Measurements from ENCODE around the gene STK26.
"Not testable (repeated sequence)": the region's sequence is repeated elsewhere in the genome, so short reads cannot be mapped to it uniquely, and the experiment has no call there.

STK26 gene

GRCh38 chrX:132022967-132023895 lies at the start of gene STK26:
STK26 (plus strand) TSS chrX:132023302; CDS start chrX:132023618, 316 bp downstream.
- H3K27me3 Mint-ChIP-seq = peaks cover 0 to 3% of the 10 kb centered on the region in 2 donors
- ATAC-seq (replicated peaks) (peak; percentile 79 to 82), DNase-seq (peak; percentile 74)
- H3K4me3 Mint-ChIP-seq = peak within 1 kb of the TSS; percentile 89 to 95
- peaks cover 4 to 6% of the 10 kb centered on the region in 2 donors for H3K36me3 Mint-ChIP-seq
- peak within 1 kb of the TSS; percentile 96 for H3K27ac Mint-ChIP-seq
- H3K9me3 Mint-ChIP-seq = no peaks in the 10 kb centered on the region
- peaks cover 6 to 24% of the 10 kb centered on the region in 2 donors for H3K4me1 Mint-ChIP-seq

DNA sequence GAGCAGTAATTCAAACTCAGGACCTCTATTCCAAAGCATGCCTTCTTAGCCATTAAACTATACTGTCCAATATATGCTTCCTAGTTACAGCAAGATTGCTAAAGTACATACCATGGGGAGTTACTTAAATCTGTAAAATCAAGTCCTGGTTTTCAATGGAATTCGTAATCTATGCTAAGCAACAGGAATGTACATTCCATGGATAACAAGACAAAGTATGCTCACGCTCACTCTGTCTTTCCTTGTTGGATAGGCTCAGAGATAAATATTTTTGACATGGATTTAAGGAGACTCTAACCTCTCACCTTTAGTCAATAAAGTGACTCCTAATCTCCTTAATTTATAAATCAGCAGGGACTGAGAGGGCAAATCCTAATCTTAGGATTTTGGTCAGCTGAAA lies 47.3 kb upstream of the STK26 start:
- peaks cover 0 to 5% of the 10 kb centered on the region in 2 donors for H3K27me3 Mint-ChIP-seq
- H3K9me3 Mint-ChIP-seq = no peaks in the 10 kb centered on the region
- H3K4me3 Mint-ChIP-seq = no peak overlapping the region
- ATAC-seq (replicated peaks) = no peak
- no peak for DNase-seq
- H3K36me3 Mint-ChIP-seq = no peaks in the 10 kb centered on the region
- H3K4me1 Mint-ChIP-seq = peaks cover 2 to 7% of the 10 kb centered on the region in 2 donors
- H3K27ac Mint-ChIP-seq = no peak overlapping the region

GRCh38 chrX:131977619-131978018 lies 45.5 kb upstream of the STK26 start:
- no peak for ATAC-seq (replicated peaks)
- Mint-ChIP-seq H3K4me1 (peaks cover 8 to 18% of the 10 kb centered on the region in 2 donors), H3K4me3 (no peak overlapping the region), H3K9me3 (no peaks in the 10 kb centered on the region), H3K36me3 (no peaks in the 10 kb centered on the region), H3K27me3 (peaks cover 0 to 17% of the 10 kb centered on the region in 2 donors), H3K27ac (no peak overlapping the region)
- no peak for DNase-seq

DNA sequence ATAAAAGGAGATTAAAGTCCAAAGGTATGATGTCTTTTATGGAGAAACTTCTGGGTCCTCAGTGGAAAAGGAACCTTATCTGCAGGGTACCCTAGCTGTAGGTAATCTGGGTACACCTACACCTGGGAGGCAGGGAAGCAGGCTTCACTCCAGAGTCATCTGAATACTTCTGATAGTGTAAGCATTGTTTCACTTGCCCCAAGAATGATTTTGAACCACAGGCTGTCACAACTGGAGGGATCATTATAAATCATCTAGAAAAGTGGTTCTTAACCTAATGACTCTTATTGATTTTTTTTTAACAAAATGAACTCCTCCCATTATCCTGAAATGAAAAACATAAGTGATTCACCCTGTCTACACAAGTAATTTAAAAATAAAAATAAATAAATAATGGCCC lies 44.0 kb upstream of the STK26 start:
- ATAC-seq (replicated peaks) (no peak), DNase-seq (no peak)
- Mint-ChIP-seq H3K36me3 (no peaks in the 10 kb centered on the region), H3K9me3 (no peaks in the 10 kb centered on the region), H3K27ac (no peak overlapping the region), H3K4me1 (peaks cover 8 to 22% of the 10 kb centered on the region in 2 donors), H3K4me3 (no peak overlapping the region), H3K27me3 (peaks cover 0 to 21% of the 10 kb centered on the region in 2 donors)

DNA sequence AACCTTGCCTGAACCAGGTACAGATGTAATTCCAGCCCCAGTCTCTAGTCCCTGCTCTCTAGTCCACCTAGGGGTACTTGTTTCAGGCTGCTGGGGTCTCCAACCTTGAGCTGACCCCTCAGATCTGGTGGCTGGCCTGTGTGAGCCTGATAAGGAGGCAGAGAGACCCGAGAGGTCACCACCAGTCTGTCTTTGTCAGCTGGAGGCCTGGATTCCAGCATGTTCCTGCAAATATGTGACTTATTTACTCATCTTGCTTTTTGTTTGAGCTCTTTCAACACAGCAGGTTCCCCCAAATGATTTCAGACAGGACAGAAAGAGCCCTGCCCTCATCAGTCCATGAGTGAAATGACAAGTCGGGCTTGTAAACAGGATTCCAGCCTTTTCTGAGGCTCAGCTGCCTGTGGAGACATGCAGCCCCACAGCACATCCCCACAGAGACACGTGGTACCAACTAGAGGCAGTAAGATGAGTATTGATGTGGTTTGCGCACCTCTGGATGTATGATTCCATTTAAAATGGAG lies 37.5 kb upstream of the STK26 start:
- Mint-ChIP-seq H3K27ac (peak overlapping the region; percentile 90), H3K9me3 (peaks cover 0 to 2% of the 10 kb centered on the region in 2 donors), H3K4me1 (peaks cover 28 to 43% of the 10 kb centered on the region in 2 donors), H3K27me3 (peaks cover 0 to 17% of the 10 kb centered on the region in 2 donors), H3K4me3 (no peak overlapping the region), H3K36me3 (peaks cover 0 to 2% of the 10 kb centered on the region in 2 donors)
- no peak for DNase-seq
- ATAC-seq (replicated peaks) = no peak

DNA sequence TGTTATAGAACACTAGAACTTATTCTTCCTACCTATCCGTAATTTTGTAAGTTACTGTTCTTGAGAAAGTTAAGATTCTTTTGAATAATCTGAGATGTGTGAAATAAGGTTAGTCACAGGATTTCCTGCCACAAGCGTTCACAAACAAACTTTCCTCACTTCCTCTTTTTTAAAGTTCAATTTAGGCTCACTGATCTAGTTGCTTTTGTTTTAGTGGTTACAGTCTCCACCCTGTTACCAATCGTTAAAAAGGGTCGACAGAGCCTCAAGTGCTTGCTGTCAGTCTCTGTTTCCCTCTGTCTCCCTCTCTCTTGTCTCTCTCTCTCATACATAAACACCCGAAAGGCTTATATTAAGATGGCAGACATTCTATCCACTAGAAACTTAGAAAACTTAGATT lies 35.9 kb upstream of the STK26 start:
- H3K36me3 Mint-ChIP-seq = peaks cover 0 to 2% of the 10 kb centered on the region in 2 donors

GRCh38 chrX:131988236-131988635 lies 34.9 kb upstream of the STK26 start:
- ATAC-seq (replicated peaks) (no peak), DNase-seq (no peak)
- H3K27ac Mint-ChIP-seq = no peak overlapping the region
- no peak overlapping the region for H3K4me3 Mint-ChIP-seq
- peaks cover 0 to 5% of the 10 kb centered on the region in 2 donors for H3K9me3 Mint-ChIP-seq
- peaks cover 0 to 24% of the 10 kb centered on the region in 2 donors for H3K27me3 Mint-ChIP-seq
- peaks cover 0 to 2% of the 10 kb centered on the region in 2 donors for H3K36me3 Mint-ChIP-seq
- peaks cover 22 to 28% of the 10 kb centered on the region in 2 donors for H3K4me1 Mint-ChIP-seq

More for the DNA sequence above, 35.9 kb upstream of the STK26 start:
- H3K9me3 Mint-ChIP-seq = peaks cover 0 to 5% of the 10 kb centered on the region in 2 donors
- peak overlapping the region; percentile 34 to 53 for H3K4me3 Mint-ChIP-seq
- H3K27ac Mint-ChIP-seq = peak overlapping the region; percentile 37
- peaks cover 0 to 19% of the 10 kb centered on the region in 2 donors for H3K27me3 Mint-ChIP-seq
- peaks cover 24 to 36% of the 10 kb centered on the region in 2 donors for H3K4me1 Mint-ChIP-seq
- ATAC-seq (replicated peaks) (peak; percentile 98), DNase-seq (peak; percentile 9)

- Mint-ChIP-seq H3K4me3 (no peak overlapping the region), H3K27me3 (peaks cover 0 to 8% of the 10 kb centered on the region in 2 donors), H3K27ac (no peak overlapping the region), H3K9me3 (no peaks in the 10 kb centered on the region), H3K36me3 (no peaks in the 10 kb centered on the region), H3K4me1 (peaks cover 0 to 9% of the 10 kb centered on the region in 2 donors)
- DNase-seq (no peak), ATAC-seq (replicated peaks) (no peak)
These were observed 22.0 kb upstream of the STK26 start for GRCh38 chrX:132001127-132001526.

DNA sequence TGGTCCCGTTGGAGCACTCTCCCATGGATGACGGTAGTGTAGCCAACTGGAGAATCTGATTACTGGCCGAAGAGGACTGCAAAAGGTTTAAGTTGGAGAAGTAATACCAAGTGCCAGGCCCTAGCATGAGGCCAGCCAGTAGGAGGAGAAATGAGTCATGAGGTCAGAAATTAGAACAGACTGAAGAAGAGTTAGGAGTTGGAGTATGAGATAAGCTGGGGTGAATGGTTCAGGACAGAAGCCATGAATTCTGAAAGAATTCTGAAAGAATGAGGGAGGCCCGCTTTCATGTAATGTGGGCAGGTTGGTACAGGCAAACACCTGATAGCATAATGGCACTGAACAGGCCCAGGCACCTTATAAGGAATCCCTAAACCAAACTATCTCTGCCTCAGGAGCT lies 18.4 kb upstream of the STK26 start:
- H3K4me1 Mint-ChIP-seq = peaks cover 3 to 23% of the 10 kb centered on the region in 2 donors
- no peaks in the 10 kb centered on the region for H3K36me3 Mint-ChIP-seq
- no peak for DNase-seq
- H3K27ac Mint-ChIP-seq = no peak overlapping the region
- no peak overlapping the region for H3K4me3 Mint-ChIP-seq
- no peaks in the 10 kb centered on the region for H3K9me3 Mint-ChIP-seq
- ATAC-seq (replicated peaks) = no peak
- peaks cover 0 to 22% of the 10 kb centered on the region in 2 donors for H3K27me3 Mint-ChIP-seq

- Mint-ChIP-seq H3K4me1 (peaks cover 4 to 22% of the 10 kb centered on the region in 2 donors), H3K36me3 (no peaks in the 10 kb centered on the region), H3K4me3 (no peak overlapping the region), H3K27me3 (peaks cover 0 to 18% of the 10 kb centered on the region in 2 donors), H3K9me3 (no peaks in the 10 kb centered on the region), H3K27ac (no peak overlapping the region)
- ATAC-seq (replicated peaks) (no peak), DNase-seq (no peak)
These were observed 13.8 kb upstream of the STK26 start for GRCh38 chrX:132009350-132009749.

DNA sequence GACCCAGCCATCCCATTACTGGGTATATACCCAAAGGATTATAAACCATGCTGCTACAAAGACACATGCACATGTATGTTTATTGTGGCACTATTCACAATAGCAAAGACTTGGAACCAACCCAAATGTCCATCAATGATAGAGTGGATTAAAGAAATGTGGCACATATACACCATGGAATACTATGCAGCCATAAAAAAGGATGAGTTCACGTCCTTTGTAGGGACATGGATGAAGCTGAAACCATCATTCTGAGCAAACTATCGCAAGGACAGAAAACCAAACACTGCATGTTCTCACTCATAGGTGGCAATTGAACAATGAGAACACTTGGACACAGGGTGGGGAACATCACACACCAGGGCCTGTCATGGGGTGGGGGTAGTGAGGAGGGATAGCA lies 12.9 kb upstream of the STK26 start:
- ATAC-seq (replicated peaks); H3K4me3 Mint-ChIP-seq; H3K36me3 Mint-ChIP-seq; DNase-seq; H3K27ac Mint-ChIP-seq; H3K9me3 Mint-ChIP-seq: not testable (repeated sequence)
- peaks cover 0 to 18% of the 10 kb centered on the region in 2 donors for H3K27me3 Mint-ChIP-seq
- peaks cover 4 to 22% of the 10 kb centered on the region in 2 donors for H3K4me1 Mint-ChIP-seq

DNA sequence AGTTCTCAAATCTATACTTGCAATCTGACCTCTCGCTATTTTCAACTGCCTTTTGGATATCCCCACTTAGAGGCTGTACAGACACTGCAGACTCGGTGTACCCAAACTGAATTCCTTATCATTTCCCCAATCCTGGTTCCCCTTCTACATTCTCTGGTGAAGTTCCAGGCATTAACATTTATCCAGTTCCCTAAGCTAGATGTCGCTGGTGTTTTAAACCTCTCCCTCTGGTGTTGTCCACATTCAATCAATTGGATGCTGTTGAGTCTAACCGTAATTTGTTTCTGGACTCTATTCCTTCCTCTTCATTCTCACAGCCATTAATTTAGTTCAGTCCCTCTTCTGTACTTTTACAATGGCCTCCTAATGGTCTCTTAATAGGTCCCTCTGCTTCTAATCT lies 7.2 kb upstream of the STK26 start:
- ATAC-seq (replicated peaks) (no peak), DNase-seq (no peak)
- Mint-ChIP-seq H3K27me3 (peaks cover 0 to 3% of the 10 kb centered on the region in 2 donors), H3K9me3 (no peaks in the 10 kb centered on the region), H3K36me3 (no peaks in the 10 kb centered on the region), H3K4me1 (peaks cover 17 to 35% of the 10 kb centered on the region in 2 donors), H3K4me3 (no peak overlapping the region), H3K27ac (no peak overlapping the region)

DNA sequence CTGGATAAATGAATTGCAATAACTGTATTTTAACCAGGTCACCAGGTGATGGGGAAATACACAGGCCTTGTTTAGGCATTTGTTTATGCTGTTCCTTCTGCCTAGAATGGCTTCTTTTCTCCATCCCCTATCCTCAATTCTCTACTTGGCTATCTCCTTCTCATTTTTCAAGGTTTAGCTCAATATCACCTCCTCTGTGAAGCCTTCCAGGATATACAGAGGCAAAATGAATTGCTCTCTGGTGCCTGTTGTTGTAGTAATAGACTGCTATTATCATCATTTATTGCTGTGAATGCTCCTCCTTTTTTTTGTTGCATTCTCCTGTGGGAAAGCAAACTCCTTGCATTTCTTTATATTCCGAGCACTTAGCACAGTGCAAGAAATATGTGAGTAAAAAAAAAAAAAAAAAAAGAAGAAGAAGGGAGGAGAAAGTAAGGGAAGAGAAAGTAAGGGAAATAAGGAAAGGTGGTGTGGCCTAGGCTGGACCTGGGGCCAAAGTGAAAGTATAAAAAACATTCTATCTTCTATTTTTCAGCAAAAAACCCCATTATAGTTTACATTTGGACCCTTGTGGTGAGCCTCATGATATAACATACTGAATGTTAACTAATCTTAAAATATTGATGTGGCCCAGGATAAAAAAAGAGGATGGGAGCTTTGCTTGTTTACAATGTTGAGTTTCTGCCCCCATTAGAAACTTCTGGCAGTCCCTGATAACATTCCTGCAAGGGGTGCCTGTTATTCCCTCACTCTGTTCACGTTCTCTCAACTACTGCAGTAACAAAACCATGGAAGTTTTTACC lies 6.3 kb upstream of the STK26 start:
- no peaks in the 10 kb centered on the region for H3K36me3 Mint-ChIP-seq
- H3K27ac Mint-ChIP-seq = peak overlapping the region; percentile 62
- no peaks in the 10 kb centered on the region for H3K9me3 Mint-ChIP-seq
- ATAC-seq (replicated peaks) = peak; percentile 2 to 8
- no peak for DNase-seq
- H3K4me1 Mint-ChIP-seq = peaks cover 16 to 41% of the 10 kb centered on the region in 2 donors
- peak overlapping the region in 1 of 2 donors; percentile 10 for H3K4me3 Mint-ChIP-seq
- H3K27me3 Mint-ChIP-seq = peaks cover 0 to 7% of the 10 kb centered on the region in 2 donors

Data from stimulated activated naive B cell treated with anti-CD40 and anti-IgM and Interleukin-4, amounts not matched to agents 10 μg/mL and 1 μg/mL and 100 μg/mL, for 72 hours (primary cell).